ENCODE data around the gene ANKRD49.

DNA sequence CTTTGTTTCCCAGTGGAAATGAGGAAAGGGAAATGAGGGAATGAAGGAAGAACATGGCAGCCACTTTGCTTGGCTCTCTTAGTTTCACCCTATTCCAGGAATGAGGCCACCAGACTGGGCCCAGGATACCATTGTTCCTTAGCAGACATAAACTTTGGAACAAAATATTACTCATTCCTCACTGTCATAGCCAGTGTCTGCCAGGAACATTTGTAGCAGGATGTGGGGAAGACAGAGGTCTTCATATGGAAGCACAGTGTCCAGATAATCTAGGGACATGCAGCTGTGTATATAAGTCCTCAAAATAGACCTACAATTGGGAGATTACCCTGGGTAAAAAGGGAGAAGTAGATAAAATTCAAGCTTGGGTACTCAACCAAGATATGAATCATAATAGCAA is 34.8 kb downstream of the ANKRD49 start:
- TF ChIP-seq, protein P1, sequence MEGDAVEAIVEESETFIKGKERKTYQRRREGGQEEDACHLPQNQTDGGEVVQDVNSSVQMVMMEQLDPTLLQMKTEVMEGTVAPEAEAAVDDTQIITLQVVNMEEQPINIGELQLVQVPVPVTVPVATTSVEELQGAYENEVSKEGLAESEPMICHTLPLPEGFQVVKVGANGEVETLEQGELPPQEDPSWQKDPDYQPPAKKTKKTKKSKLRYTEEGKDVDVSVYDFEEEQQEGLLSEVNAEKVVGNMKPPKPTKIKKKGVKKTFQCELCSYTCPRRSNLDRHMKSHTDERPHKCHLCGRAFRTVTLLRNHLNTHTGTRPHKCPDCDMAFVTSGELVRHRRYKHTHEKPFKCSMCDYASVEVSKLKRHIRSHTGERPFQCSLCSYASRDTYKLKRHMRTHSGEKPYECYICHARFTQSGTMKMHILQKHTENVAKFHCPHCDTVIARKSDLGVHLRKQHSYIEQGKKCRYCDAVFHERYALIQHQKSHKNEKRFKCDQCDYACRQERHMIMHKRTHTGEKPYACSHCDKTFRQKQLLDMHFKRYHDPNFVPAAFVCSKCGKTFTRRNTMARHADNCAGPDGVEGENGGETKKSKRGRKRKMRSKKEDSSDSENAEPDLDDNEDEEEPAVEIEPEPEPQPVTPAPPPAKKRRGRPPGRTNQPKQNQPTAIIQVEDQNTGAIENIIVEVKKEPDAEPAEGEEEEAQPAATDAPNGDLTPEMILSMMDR (IDR thresholded peaks at IDR 0.05; ENCODE audit: control extremely low read depth in 1 of 3, insufficient read depth in 1 of 3, low read depth in 1 of 3, low read length in 3 of 3) = no peak
- TF ChIP-seq POLR2A (IDR thresholded peaks at IDR 0.05; ENCODE audit: control extremely low read depth in 1 of 2, low read depth in 2 of 2, low read length in 2 of 2) = no peak
- no peak for TF ChIP-seq RNF2 (IDR thresholded peaks at IDR 0.05; ENCODE audit: borderline replicate concordance, low read depth, low read length, missing control alignments, poor library complexity, severe bottlenecking)
- no peak for TF ChIP-seq CEBPB (IDR thresholded peaks at IDR 0.05; ENCODE audit: low read depth, low read length)
- no peak for TF ChIP-seq RAD21 (IDR thresholded peaks at IDR 0.05 in 1 of 2, conservative IDR thresholded peaks at IDR 0.05 in 1 of 2; ENCODE audit: low read depth in 2 of 2, low read length in 2 of 2)

All from H1 (cell line).